ENCODE measurements around the gene OBP2B.
"Not testable (repeated sequence)": the region's sequence is repeated elsewhere in the genome, so short reads cannot be mapped to it uniquely, and the experiment has no call there.

The OBP2B gene

GRCh38 chr9:133221177-133221809 lies 12.2 kb upstream of the OBP2B start:
- DNase-seq = no peak

- not testable (repeated sequence) for DNase-seq
Measured at GRCh38 chr9:133218049-133218975, 9.3 kb upstream of the OBP2B start.

GRCh38 chr9:133217333-133217988 lies 8.4 kb upstream of the OBP2B start:
- DNase-seq = not testable (repeated sequence)

GRCh38 chr9:133214276-133214675 lies 5.2 kb upstream of the OBP2B start:
- DNase-seq = not testable (repeated sequence)

- DNase-seq = no peak
Measured at GRCh38 chr9:133210609-133211008, 1.6 kb upstream of the OBP2B start.

- peak; percentile 31 for DNase-seq
Measured at GRCh38 chr9:133210202-133210532, 1.1 kb upstream of the OBP2B start.

GRCh38 chr9:133209327-133210201 lies 514 bp upstream of the OBP2B start:
- not testable (repeated sequence) for DNase-seq

- DNase-seq = not testable (repeated sequence)
Measured at GRCh38 chr9:133208171-133208879, 725 bp downstream of the OBP2B start.

- no peak for DNase-seq
Measured at GRCh38 chr9:133207540-133208170, 1.4 kb downstream of the OBP2B start.

- DNase-seq = no peak
Measured at GRCh38 chr9:133207021-133207531, 2.0 kb downstream of the OBP2B start.

- no peak for DNase-seq
Measured at GRCh38 chr9:133205996-133206931, 2.8 kb downstream of the OBP2B start.

- not testable (repeated sequence) for DNase-seq
Measured at GRCh38 chr9:133205481-133205887, 3.6 kb downstream of the OBP2B start.

GRCh38 chr9:133204993-133205336 lies 4.1 kb downstream of the OBP2B start:
- no peak for DNase-seq

- no peak for DNase-seq
Measured at GRCh38 chr9:133204335-133204992, 4.6 kb downstream of the OBP2B start.

- no peak for DNase-seq
Measured at GRCh38 chr9:133203506-133204075, 5.5 kb downstream of the OBP2B start.

GRCh38 chr9:133202688-133203453 lies 6.2 kb downstream of the OBP2B start:
- DNase-seq = no peak

GRCh38 chr9:133202145-133202513 lies 6.9 kb downstream of the OBP2B start:
- no peak for DNase-seq

GRCh38 chr9:133201424-133202144 lies 7.5 kb downstream of the OBP2B start:
- DNase-seq = no peak
